SU-DHL-6 (cell line): Measurements from ENCODE around the gene LRFN3.
A peak's percentile ranks its signal among the peaks of the same experiment; 100 is the strongest.

ENCODE experiments used
- CTCF ChIP-seq: fragments of 200-600 bp; sonication (generic); IDR thresholded peaks from one replicate; pipeline ENCODE4 v1.5.1; 2017; ENCODE audit warnings: antibody characterized with exemption, mild to moderate bottlenecking, low read length, moderate library complexity; ENCODE audit not compliant: insufficient read depth, poor library complexity, severe bottlenecking
- EZH2phosphoT487 ChIP-seq: fragments of 200-600 bp; sonication (generic), shearing (Covaris generic); conservative IDR thresholded peaks from 2 replicates; pipeline ENCODE4 v1.6.1; 2018; ENCODE audit warnings: mild to moderate bottlenecking, antibody characterized with exemption, low read length, moderate library complexity, mixed read lengths

- TF ChIP-seq CTCF = peak; percentile 10
- no peak for TF ChIP-seq EZH2phosphoT487
Observed at GRCh38 chr19:35911173-35911572, 25.0 kb upstream of the LRFN3 start.
